ENCODE measurements around the gene RAB11A. TPM values are rescaled to one million over a fixed set of nuclear protein-coding genes. Genes with fewer than 3 reads are reported as not detected.

The RAB11A gene
- polyA plus RNA-seq, 2 of the 4 experiments (the other 2 are of a cell fraction), result 316 to 551 TPM

DNA sequence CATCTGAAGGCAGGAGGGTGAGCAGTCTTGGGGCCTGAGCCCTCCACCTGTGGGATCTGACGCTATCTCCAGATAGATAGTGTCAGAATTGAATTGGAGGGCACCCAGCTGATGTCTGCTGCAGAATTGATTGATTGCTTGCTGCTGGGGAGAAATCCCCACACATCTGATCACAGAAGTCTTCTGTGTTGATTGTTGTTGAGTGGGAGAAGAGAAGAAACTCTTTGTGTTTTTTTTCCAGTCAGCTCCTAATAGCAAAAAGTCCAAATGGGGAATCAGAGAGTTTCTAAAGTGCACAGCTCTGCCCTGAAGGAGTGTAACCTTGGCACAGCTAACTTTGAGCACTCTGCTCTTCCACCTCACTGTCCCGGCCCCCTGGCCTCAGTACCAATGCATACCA is 66.1 kb downstream of the RAB11A start (continued):
- no peak for TF ChIP-seq ZNF302 (CRISPR knock-in tag; IDR thresholded peaks at IDR 0.05)
- TF ChIP-seq, protein P1, sequence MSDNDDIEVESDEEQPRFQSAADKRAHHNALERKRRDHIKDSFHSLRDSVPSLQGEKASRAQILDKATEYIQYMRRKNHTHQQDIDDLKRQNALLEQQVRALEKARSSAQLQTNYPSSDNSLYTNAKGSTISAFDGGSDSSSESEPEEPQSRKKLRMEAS (IDR thresholded peaks at IDR 0.05), result no peak
- TF ChIP-seq TFCP2L1 (CRISPR knock-in tag; IDR thresholded peaks at IDR 0.05), result no peak
- TF ChIP-seq, protein P2, sequence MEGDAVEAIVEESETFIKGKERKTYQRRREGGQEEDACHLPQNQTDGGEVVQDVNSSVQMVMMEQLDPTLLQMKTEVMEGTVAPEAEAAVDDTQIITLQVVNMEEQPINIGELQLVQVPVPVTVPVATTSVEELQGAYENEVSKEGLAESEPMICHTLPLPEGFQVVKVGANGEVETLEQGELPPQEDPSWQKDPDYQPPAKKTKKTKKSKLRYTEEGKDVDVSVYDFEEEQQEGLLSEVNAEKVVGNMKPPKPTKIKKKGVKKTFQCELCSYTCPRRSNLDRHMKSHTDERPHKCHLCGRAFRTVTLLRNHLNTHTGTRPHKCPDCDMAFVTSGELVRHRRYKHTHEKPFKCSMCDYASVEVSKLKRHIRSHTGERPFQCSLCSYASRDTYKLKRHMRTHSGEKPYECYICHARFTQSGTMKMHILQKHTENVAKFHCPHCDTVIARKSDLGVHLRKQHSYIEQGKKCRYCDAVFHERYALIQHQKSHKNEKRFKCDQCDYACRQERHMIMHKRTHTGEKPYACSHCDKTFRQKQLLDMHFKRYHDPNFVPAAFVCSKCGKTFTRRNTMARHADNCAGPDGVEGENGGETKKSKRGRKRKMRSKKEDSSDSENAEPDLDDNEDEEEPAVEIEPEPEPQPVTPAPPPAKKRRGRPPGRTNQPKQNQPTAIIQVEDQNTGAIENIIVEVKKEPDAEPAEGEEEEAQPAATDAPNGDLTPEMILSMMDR (IDR thresholded peaks at IDR 0.05), result no peak

DNA sequence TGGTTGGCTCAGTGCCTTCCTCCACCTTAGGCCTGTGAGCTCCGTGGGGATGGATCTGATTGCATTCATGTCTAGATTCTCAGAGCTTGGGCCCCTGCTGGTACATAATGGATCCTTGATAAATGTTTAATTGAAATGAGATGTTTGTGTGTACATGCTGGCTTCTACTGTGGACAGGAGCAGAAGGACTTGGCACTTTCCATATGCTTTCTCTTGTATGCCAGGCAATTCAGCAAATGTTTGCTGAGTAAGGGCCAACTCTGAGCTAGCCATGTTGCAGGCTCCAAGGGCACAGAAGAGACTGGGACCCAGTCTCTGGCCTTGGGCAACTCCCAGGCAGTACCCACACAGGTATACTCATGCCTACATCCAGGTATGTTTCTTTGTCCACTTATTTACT is 67.0 kb downstream of the RAB11A start:
- Histone ChIP-seq H3K4me3 (no peak overlapping the region), H3K4me2 (no peak overlapping the region), H3K27ac (no peak overlapping the region), H3K9me3 (no peaks in the 10 kb centered on the region), H3K4me1 (peaks cover 24% of the 10 kb centered on the region)
- ATAC-seq, result no peak
- FAIRE-seq, result no peak
- DNase-seq (ENCODE audit: low read depth in 1 of 2, low spot score in 1 of 2), result no peak
- WGBS (ENCODE audit: missing lambda C conversion rate), result 46% methylated on average over 1 of the region's 1 CpG
- no peak for TF ChIP-seq HDAC2 (IDR thresholded peaks at IDR 0.05)
- TF ChIP-seq, protein P3, sequence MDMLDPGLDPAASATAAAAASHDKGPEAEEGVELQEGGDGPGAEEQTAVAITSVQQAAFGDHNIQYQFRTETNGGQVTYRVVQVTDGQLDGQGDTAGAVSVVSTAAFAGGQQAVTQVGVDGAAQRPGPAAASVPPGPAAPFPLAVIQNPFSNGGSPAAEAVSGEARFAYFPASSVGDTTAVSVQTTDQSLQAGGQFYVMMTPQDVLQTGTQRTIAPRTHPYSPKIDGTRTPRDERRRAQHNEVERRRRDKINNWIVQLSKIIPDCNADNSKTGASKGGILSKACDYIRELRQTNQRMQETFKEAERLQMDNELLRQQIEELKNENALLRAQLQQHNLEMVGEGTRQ (IDR thresholded peaks at IDR 0.05), result no peak
- TF ChIP-seq CEBPB (IDR thresholded peaks at IDR 0.05), result no peak
- no peak for TF ChIP-seq POLR2AphosphoS2 (conservative IDR thresholded peaks at IDR 0.05; ENCODE audit: low read length)
- TF ChIP-seq RAD21 (conservative IDR thresholded peaks at IDR 0.05 in 1 of 2, IDR thresholded peaks at IDR 0.05 in 1 of 2), result no peak
- no peak for TF ChIP-seq PHF8 (IDR thresholded peaks at IDR 0.05; ENCODE audit: borderline replicate concordance, low read depth)
- no peak for TF ChIP-seq ESRRA (IDR thresholded peaks at IDR 0.05; ENCODE audit: borderline replicate concordance, low read length)
- TF ChIP-seq, protein P4, sequence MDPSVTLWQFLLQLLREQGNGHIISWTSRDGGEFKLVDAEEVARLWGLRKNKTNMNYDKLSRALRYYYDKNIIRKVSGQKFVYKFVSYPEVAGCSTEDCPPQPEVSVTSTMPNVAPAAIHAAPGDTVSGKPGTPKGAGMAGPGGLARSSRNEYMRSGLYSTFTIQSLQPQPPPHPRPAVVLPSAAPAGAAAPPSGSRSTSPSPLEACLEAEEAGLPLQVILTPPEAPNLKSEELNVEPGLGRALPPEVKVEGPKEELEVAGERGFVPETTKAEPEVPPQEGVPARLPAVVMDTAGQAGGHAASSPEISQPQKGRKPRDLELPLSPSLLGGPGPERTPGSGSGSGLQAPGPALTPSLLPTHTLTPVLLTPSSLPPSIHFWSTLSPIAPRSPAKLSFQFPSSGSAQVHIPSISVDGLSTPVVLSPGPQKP (IDR thresholded peaks at IDR 0.05; ENCODE audit: low read depth, low read length), result no peak
- TF ChIP-seq TP53 (CRISPR knock-in tag; IDR thresholded peaks at IDR 0.05), result no peak
- no peak for TF ChIP-seq JUNB (IDR thresholded peaks at IDR 0.05)
- TF ChIP-seq EHMT2 (IDR thresholded peaks at IDR 0.05; ENCODE audit: low read depth), result no peak
- TF ChIP-seq, protein P5, sequence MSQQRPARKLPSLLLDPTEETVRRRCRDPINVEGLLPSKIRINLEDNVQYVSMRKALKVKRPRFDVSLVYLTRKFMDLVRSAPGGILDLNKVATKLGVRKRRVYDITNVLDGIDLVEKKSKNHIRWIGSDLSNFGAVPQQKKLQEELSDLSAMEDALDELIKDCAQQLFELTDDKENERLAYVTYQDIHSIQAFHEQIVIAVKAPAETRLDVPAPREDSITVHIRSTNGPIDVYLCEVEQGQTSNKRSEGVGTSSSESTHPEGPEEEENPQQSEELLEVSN (IDR thresholded peaks at IDR 0.05; ENCODE audit: borderline replicate concordance, low read depth), result no peak
- TF ChIP-seq MYC (IDR thresholded peaks at IDR 0.05; ENCODE audit: borderline replicate concordance, low read length), result no peak
- TF ChIP-seq RCOR1 (IDR thresholded peaks at IDR 0.05; ENCODE audit: low read depth, low read length), result no peak
- TF ChIP-seq EHF (CRISPR knock-in tag; IDR thresholded peaks at IDR 0.05), result no peak
- TF ChIP-seq NFE2L2 (conservative IDR thresholded peaks at IDR 0.05; ENCODE audit: low read length), result no peak
- no peak for TF ChIP-seq EP300 (IDR thresholded peaks at IDR 0.05)
- TF ChIP-seq CBX2 (IDR thresholded peaks at IDR 0.05; ENCODE audit: borderline replicate concordance, low read depth), result no peak
- CTCF ChIA-PET, result interaction anchor here (1.0 to 2.2 kb wide), 3 partner anchors 12 to 340 kb away, joined by 3 to 6 read pairs (median 3); no protein-coding TSS in a partner anchor
- POLR2A ChIA-PET, result interaction anchor here (1.6 kb wide), 1 partner anchor 325 kb away, joined by 7 read pairs; the partner anchor contains the start of gene INTS14

All from A549 (cell line).